Type B pancreatic cell (in vitro differentiated cells): Measurements from ENCODE around the gene CAMKMT. TPM values are rescaled to one million over a fixed set of nuclear protein-coding genes. Genes with fewer than 3 reads are reported as not detected.

Source experiments
- DNase-seq: peaks from one replicate; pipeline ENCODE4 v3.0.0; 2021; ENCODE audit warnings: mixed read lengths; ENCODE audit not compliant: unreplicated experiment; ENCODE audit errors: extremely low spot score
- H3K27ac Mint-ChIP-seq: 2 replicates; pipeline ENCODE4 v1.8.0; 2021; ENCODE audit warnings: mild to moderate bottlenecking, mixed read lengths
- H3K27me3 Mint-ChIP-seq: 2 replicates; pipeline ENCODE4 v1.8.0; 2021; ENCODE audit warnings: mixed read lengths
- H3K36me3 Mint-ChIP-seq: 2 replicates; pipeline ENCODE4 v1.8.0; 2021; ENCODE audit warnings: mixed read lengths
- H3K4me1 Mint-ChIP-seq: one replicate; pipeline ENCODE4 v1.8.0; 2021; ENCODE audit warnings: mixed read lengths; ENCODE audit not compliant: unreplicated experiment
- H3K4me3 Mint-ChIP-seq: 2 replicates; pipeline ENCODE4 v1.8.0; 2021; ENCODE audit warnings: mild to moderate bottlenecking, mixed read lengths
- H3K9me3 Mint-ChIP-seq: 2 replicates; pipeline ENCODE4 v1.8.0; 2021; ENCODE audit warnings: mixed read lengths
- CTCF ChIP-seq: fragments of 200-600 bp; sonication (generic); conservative IDR thresholded peaks from 2 replicates; pipeline ENCODE4 v1.5.0; 2021; ENCODE audit warnings: antibody characterized with exemption, mild to moderate bottlenecking
- total RNA-seq: library from RNA; stranded (reverse); gene quantifications from 2 replicates; pipeline ENCODE4 v1.2.1, GENCODE V29; 2021; ENCODE audit warnings: low replicate concordance

Gene CAMKMT
- total RNA-seq, 1 donor from 2014 or later, result 7.7 TPM

DNA sequence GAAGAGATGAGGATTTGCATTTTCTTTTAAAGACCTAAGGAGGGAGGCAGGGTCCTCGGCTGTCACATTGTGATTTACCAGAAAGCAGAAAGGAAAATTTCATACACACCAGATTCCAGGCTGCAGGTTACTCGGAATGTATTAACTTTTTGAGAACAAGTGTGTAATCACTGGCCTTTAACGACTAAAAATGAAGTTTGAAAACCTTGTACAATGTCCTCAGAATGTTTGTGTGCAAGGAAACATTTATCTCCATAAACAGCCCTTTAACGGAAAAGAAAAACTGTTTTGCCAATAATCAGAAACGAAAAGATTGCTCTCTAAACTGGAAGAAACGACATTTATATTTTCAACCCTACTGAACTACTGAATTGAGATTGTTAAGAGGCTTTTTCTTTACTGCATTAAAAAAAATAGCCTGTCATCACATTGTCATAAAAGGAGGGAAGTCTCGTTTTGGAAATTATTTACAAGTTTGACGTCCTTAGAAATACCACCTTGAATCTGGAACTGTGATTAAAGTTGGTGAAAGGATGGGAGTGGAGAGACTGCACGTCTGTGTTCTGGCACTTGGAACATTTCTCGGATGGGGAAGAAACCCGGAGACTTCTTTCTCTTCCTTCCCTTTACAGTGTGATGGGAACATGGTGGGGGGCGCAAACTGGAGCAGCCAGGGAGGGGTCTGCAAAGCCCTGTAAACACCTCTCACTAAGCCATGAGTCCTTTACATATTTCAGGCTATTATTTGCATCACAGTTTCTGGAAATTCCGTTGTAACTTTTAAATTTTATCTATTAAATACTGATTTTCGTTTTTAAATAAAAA lies 445.7 kb downstream of the CAMKMT start:
- H3K27ac Mint-ChIP-seq, result no peak overlapping the region
- peaks cover 94% of the 10 kb centered on the region for H3K27me3 Mint-ChIP-seq
- H3K9me3 Mint-ChIP-seq, result no peaks in the 10 kb centered on the region
- no peak for DNase-seq
- no peak for TF ChIP-seq CTCF
- H3K4me3 Mint-ChIP-seq, result no peak overlapping the region
- no peaks in the 10 kb centered on the region for H3K36me3 Mint-ChIP-seq
- H3K4me1 Mint-ChIP-seq, result no peaks in the 10 kb centered on the region

DNA sequence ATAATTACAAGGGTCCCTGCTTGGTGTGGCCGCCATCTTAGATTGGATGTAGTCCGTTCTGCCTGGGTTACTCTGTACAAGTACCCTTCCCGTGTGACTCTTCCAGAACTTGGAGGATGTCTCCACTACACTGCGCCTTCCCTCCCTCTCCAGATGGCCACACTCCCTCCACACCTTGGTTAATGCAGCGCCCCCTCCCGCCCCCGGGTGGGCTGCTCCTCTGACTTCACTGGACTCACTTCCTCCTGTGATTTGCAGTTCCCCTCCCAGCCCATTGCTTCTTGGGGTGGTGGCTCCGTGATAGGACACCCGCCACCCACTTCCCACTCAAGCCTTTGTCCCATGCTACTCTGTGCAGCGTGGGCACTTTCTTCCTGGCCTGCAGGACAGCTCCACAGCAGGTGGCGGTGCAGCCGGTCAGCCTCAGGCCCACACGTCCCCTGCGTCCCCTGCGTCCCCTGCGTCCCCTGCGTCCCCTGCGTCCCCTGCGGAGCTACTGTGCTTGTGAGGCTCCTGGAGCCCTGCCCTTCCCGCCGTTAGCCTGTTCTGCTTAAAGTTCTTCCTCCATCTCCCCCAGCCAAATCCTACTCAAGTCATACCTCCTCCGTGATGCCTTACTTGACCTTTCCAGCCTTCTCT lies 449.3 kb downstream of the CAMKMT start:
- H3K4me1 Mint-ChIP-seq, result no peaks in the 10 kb centered on the region
- no peak overlapping the region for H3K4me3 Mint-ChIP-seq
- TF ChIP-seq CTCF, result no peak
- no peaks in the 10 kb centered on the region for H3K36me3 Mint-ChIP-seq
- no peak for DNase-seq
- no peak overlapping the region for H3K27ac Mint-ChIP-seq
- H3K9me3 Mint-ChIP-seq, result no peaks in the 10 kb centered on the region
- H3K27me3 Mint-ChIP-seq, result peaks cover 91% of the 10 kb centered on the region

DNA sequence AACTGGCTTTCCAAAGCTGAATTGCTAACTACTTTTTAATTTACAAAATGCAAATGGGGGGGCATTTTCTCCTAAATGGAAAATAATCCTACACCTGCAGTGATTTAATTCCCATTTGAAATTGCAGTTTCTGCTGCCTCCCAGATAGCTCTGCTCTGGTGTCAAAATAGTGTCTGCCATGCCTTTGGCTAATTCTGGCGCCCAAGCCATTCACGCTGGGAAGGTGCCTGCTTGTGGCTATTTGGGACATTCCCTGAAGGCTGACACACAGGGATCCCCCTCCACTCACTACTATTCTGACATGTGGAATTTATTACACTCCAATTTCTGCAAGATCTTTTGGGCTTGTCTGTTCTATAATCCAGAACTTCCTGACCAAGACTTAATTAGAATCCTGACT lies 451.4 kb downstream of the CAMKMT start:
- Mint-ChIP-seq H3K27ac (no peak overlapping the region), H3K4me3 (no peak overlapping the region), H3K9me3 (no peaks in the 10 kb centered on the region), H3K4me1 (no peaks in the 10 kb centered on the region), H3K27me3 (peaks cover 80% of the 10 kb centered on the region), H3K36me3 (no peaks in the 10 kb centered on the region)
- no peak for TF ChIP-seq CTCF
- DNase-seq, result no peak

DNA sequence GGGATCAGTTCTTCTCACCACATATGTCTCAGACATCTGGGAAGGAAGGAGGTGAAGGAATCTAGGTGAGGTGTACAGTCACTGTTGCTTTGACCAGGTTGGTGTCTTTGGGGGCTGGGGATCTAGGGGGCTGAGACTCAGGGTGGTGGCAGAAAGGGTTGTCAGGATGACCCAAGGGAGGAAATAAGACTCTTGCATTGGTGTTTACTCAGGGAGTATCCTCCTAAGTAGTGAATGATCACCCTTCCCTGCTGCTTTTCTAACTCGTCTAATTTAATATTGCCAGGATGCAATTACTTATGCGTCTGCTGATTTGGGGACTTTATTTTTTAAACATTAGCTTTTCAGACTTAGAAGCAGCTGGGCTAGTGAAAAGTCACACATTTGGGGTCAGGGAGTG lies 451.9 kb downstream of the CAMKMT start:
- Mint-ChIP-seq H3K4me3 (no peak overlapping the region), H3K4me1 (no peaks in the 10 kb centered on the region), H3K27ac (no peak overlapping the region), H3K27me3 (peaks cover 78% of the 10 kb centered on the region), H3K36me3 (no peaks in the 10 kb centered on the region), H3K9me3 (no peaks in the 10 kb centered on the region)
- no peak for TF ChIP-seq CTCF
- no peak for DNase-seq

- DNase-seq, result no peak
- TF ChIP-seq CTCF, result no peak
- Mint-ChIP-seq H3K36me3 (no peaks in the 10 kb centered on the region), H3K27me3 (peaks cover 50% of the 10 kb centered on the region), H3K4me3 (no peak overlapping the region), H3K27ac (no peak overlapping the region), H3K4me1 (peaks cover 6% of the 10 kb centered on the region), H3K9me3 (no peaks in the 10 kb centered on the region)
Observed at GRCh38 chr2:44817256-44817655, 455.5 kb downstream of the CAMKMT start.
